Activated CD8-positive, alpha-beta T cell treated with anti-CD3 and anti-CD28 coated beads, Interleukin-2, amount 10 ng/mL, durations not matched to agents 7 days and 5 days (primary cell): ENCODE measurements around the gene COQ4. TPM values are rescaled to one million over a fixed set of nuclear protein-coding genes. Genes with fewer than 3 reads are reported as not detected.
A peak's percentile ranks its signal among the peaks of the same experiment; 100 is the strongest.

Experiments used
- ATAC-seq: fragments of 150-1000 bp; cut with Tn5 transposase; one replicate; pipeline ENCODE4 v1.10.0; 2021; ENCODE audit warnings: moderate library complexity
- CTCF ChIA-PET: fragments of 350-600 bp; sonication (Branson Sonifier 250); formaldehyde crosslinking; loops from one replicate; lab custom pipeline; 2021; ENCODE audit warnings: antibody characterized with exemption; lab: Charles Lee
- POLR2A ChIA-PET: fragments of 350-600 bp; sonication (Branson Sonifier 250); formaldehyde crosslinking; loops from one replicate; lab custom pipeline; 2021; ENCODE audit warnings: antibody characterized with exemption; lab: Charles Lee
- DNase-seq: peaks from one replicate; pipeline ENCODE4 v3.0.0-alpha.2; 2020
- H3K27ac Mint-ChIP-seq: one replicate; pipeline ENCODE4 v1.8.0; 2021; ENCODE audit warnings: mild to moderate bottlenecking, mixed read lengths
- H3K27me3 Mint-ChIP-seq: one replicate; pipeline ENCODE4 v1.8.0; 2021; ENCODE audit warnings: low read depth, mixed read lengths
- H3K36me3 Mint-ChIP-seq: one replicate; pipeline ENCODE4 v1.8.0; 2021; ENCODE audit warnings: low read depth, mixed read lengths
- H3K4me1 Mint-ChIP-seq: one replicate; pipeline ENCODE4 v1.8.0; 2021; ENCODE audit warnings: low read depth, mixed read lengths
- H3K4me3 Mint-ChIP-seq: one replicate; pipeline ENCODE4 v1.8.0; 2021; ENCODE audit warnings: mild to moderate bottlenecking, mixed read lengths
- H3K9me3 Mint-ChIP-seq: one replicate; pipeline ENCODE4 v1.8.0; 2022; ENCODE audit warnings: mixed read lengths; ENCODE audit not compliant: insufficient read depth
- total RNA-seq, 2 experiments: library from RNA; stranded (reverse); gene quantifications; one replicate each; pipeline ENCODE4 v1.2.3, GENCODE V29; 2021

The COQ4 gene
- total RNA-seq, 2 experiments from 2014 or later, result 31.8 to 34.9 TPM

DNA sequence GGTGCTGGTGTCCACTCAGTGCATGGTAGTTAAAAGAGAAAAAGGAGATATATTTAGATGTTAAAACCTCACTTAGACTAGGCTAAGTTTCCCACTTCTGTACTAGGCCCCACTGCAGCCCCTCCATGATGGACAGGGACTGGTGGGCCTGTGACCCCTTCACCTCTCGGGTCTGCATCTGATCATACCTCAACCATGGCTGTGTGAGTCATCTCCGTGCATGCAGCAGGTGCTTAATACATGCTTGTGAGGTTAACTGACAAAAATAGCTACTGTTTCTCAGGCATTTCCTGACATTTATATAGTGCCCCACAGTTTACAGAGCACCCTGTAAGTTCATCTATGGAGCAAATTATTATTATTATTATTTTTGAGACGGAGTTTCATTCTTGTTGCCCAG, 40.1 kb downstream of the COQ4 start:
- Mint-ChIP-seq H3K27me3 (no peaks in the 10 kb centered on the region), H3K36me3 (no peaks in the 10 kb centered on the region), H3K4me1 (peaks cover 28% of the 10 kb centered on the region), H3K4me3 (no peak overlapping the region), H3K27ac (no peak overlapping the region), H3K9me3 (no peaks in the 10 kb centered on the region)
- ChIA-PET CTCF (interaction anchor here (0.6 to 4.6 kb wide), 47 partner anchors 9 to 490 kb away, joined by 3 to 67 read pairs (median 4); partner anchors contain the start of genes CERCAM, GLE1, SLC27A4 and URM1), POLR2A (interaction anchor here (0.6 to 3.4 kb wide), 6 partner anchors 7 to 174 kb away, joined by 3 to 12 read pairs (median 4); partner anchors contain the start of gene URM1)
- ATAC-seq (no peak), DNase-seq (no peak)

DNA sequence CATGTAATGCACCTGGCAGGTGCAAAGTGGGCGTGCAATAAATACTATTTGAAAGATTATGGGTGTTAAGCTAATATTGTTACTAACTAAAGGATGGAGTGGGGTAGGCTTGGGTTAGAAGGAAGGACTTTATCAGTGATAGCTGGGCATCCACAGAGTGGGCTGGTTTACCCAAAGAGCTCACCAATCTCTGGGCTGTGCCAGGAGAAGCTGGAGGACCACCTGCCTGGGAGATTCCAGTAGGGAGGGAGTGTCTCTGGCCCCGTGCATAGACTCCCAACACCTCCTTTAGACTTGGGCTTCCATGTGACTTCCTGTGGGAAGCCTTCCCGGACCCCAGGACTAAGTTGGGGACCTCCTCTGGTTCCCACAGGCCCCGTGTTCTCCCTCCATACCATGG, 42.9 kb downstream of the COQ4 start:
- ChIA-PET CTCF (interaction anchor here (0.6 to 1.6 kb wide), 3 partner anchors 24 to 55 kb away, joined by 3 to 8 read pairs (median 5); no protein-coding TSS in a partner anchor), POLR2A (interaction anchor here (1.0 kb wide), 1 partner anchor 157 kb away, joined by 3 read pairs; no protein-coding TSS in a partner anchor)
- no peak for DNase-seq
- Mint-ChIP-seq H3K9me3 (no peaks in the 10 kb centered on the region), H3K4me3 (no peak overlapping the region), H3K36me3 (no peaks in the 10 kb centered on the region), H3K27ac (no peak overlapping the region), H3K4me1 (peaks cover 34% of the 10 kb centered on the region), H3K27me3 (no peaks in the 10 kb centered on the region)
- no peak for ATAC-seq

- Mint-ChIP-seq H3K9me3 (no peaks in the 10 kb centered on the region), H3K27ac (no peak overlapping the region), H3K4me1 (peaks cover 41% of the 10 kb centered on the region), H3K36me3 (peaks cover 11% of the 10 kb centered on the region), H3K27me3 (no peaks in the 10 kb centered on the region), H3K4me3 (no peak overlapping the region)
- ChIA-PET CTCF (interaction anchor here (0.8 to 1.5 kb wide), 3 partner anchors 11 to 70 kb away, joined by 3 to 4 read pairs (median 3); no protein-coding TSS in a partner anchor), POLR2A (no interaction called here)
- DNase-seq (no peak), ATAC-seq (no peak)
These were observed 46.5 kb downstream of the COQ4 start for GRCh38 chr9:128369024-128369706.

GRCh38 chr9:128370367-128370751, 47.7 kb downstream of the COQ4 start:
- Mint-ChIP-seq H3K27ac (peak overlapping the region; percentile 95), H3K4me1 (peaks cover 31% of the 10 kb centered on the region), H3K27me3 (no peaks in the 10 kb centered on the region), H3K4me3 (peak overlapping the region; percentile 89), H3K9me3 (no peaks in the 10 kb centered on the region), H3K36me3 (peaks cover 11% of the 10 kb centered on the region)
- ChIA-PET POLR2A (interaction anchor here (0.7 to 1.7 kb wide), 5 partner anchors 8 to 182 kb away, joined by 4 to 6 read pairs (median 5); partner anchors contain the start of gene SPTAN1), CTCF (interaction anchor here (1.0 to 3.7 kb wide), 7 partner anchors 9 to 94 kb away, joined by 4 to 67 read pairs (median 6); partner anchors contain the start of genes CERCAM, GOLGA2 and SWI5)
- ATAC-seq, result no peak
- DNase-seq, result no peak

DNA sequence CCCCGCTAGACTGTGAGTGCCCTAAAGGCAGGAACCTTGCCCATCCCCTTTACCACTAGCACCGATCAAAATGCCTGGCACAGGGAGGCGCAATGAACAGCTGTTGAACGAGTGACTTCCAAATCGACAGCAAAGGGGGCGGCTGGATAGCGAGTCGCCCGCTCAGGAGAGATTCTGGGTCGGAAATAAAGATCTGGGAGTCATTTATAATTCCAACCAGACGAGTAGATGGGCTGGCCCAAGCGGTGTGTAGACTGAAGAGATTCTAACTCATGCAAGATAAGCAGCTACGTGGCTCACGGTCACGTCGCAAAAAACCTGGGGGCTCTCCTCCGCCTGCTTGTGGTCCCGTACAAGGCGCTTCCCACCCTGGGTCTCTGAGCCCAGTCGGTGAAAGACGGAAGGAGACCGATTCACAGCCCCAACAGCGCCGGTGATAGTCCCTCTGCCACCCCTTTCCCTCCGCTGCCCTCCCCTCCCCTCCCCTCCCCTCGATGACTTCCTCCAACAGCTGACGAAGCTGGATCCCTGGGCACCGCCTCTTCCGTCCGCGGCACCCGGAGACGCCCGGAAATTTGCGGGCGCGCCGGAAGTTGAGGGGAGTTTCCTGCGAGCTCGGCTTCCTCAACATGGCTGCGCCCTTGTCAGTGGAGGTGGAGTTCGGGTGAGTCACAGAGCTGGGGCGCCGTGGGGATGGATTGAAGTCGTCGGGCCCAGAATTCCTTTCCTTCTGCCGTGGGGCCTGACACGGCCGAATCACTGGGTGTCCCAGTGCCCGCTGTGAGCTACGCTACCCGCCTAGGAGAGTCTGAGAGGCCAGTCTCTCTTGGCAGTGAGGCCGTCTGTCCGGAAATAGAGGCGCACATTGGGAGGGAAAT, 48.4 kb downstream of the COQ4 start, which contains the start of gene URM1:
Gene URM1, plus strand, starts transcription at position 623 of the 878 bp plus-strand sequence. Its CDS starts 7 bp downstream, at position 630.
- H3K4me3 Mint-ChIP-seq, result peak within 1 kb of the TSS; percentile 89
- H3K36me3 Mint-ChIP-seq, result peaks cover 14% of the 10 kb centered on the region
- peaks cover 30% of the 10 kb centered on the region for H3K4me1 Mint-ChIP-seq
- H3K27ac Mint-ChIP-seq, result peak within 1 kb of the TSS; percentile 95
- H3K9me3 Mint-ChIP-seq, result no peaks in the 10 kb centered on the region
- DNase-seq (peak; percentile 97), ATAC-seq (peak; percentile 97)
- ChIA-PET POLR2A (interaction anchor here (0.6 to 1.8 kb wide), 12 partner anchors 9 to 182 kb away, joined by 3 to 12 read pairs (median 4); partner anchors contain the start of genes GLE1, GOLGA2, SPTAN1 and SWI5), CTCF (interaction anchor here (0.8 to 3.7 kb wide), 10 partner anchors 9 to 95 kb away, joined by 3 to 67 read pairs (median 4); partner anchors contain the start of genes CERCAM, GOLGA2 and SWI5)
- H3K27me3 Mint-ChIP-seq, result no peaks in the 10 kb centered on the region

DNA sequence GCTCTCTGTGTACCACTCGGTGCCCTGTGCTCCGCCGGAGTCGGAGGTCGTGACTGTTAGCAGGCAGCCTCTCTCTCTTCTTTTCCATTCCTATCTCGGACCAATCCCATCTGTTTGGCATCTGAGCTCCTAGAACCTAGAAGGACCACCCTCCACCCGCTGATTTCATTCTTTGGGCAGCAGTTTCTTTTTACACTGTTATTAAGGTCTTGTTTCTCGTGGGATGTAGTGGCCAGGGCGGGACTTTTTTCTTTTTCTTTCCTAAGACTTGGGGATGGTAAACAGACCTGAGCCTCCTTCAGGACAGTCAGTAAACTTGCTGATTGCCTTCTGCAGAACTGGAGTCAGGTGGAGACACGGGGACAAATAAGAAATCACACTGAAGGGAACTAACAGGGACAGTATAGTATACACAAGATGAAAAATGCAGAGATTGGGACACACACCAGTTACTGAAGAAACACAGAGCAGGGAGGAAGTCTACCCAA, 49.0 kb downstream of the COQ4 start:
- ATAC-seq (no peak), DNase-seq (no peak)
- POLR2A ChIA-PET, result interaction anchor here (0.9 to 1.8 kb wide), 6 partner anchors 10 to 179 kb away, joined by 3 to 12 read pairs (median 4); partner anchors contain the start of genes GLE1, GOLGA2 and SWI5
- CTCF ChIA-PET, result interaction anchor here (0.9 to 3.7 kb wide), 6 partner anchors 10 to 86 kb away, joined by 3 to 67 read pairs (median 7); partner anchors contain the start of gene CERCAM
- peak overlapping the region; percentile 95 for H3K27ac Mint-ChIP-seq
- H3K4me1 Mint-ChIP-seq, result peaks cover 30% of the 10 kb centered on the region
- H3K27me3 Mint-ChIP-seq, result no peaks in the 10 kb centered on the region
- H3K9me3 Mint-ChIP-seq, result no peaks in the 10 kb centered on the region
- peak overlapping the region; percentile 89 for H3K4me3 Mint-ChIP-seq
- H3K36me3 Mint-ChIP-seq, result peaks cover 14% of the 10 kb centered on the region

GRCh38 chr9:128372188-128372641, 49.6 kb downstream of the COQ4 start:
- H3K36me3 Mint-ChIP-seq, result peaks cover 14% of the 10 kb centered on the region
- H3K27me3 Mint-ChIP-seq, result no peaks in the 10 kb centered on the region
- peaks cover 30% of the 10 kb centered on the region for H3K4me1 Mint-ChIP-seq
- CTCF ChIA-PET, result interaction anchor here (2.1 to 3.7 kb wide), 3 partner anchors 11 to 48 kb away, joined by 8 to 67 read pairs (median 11); partner anchors contain the start of gene CERCAM
- H3K27ac Mint-ChIP-seq, result peak overlapping the region; percentile 95
- no peaks in the 10 kb centered on the region for H3K9me3 Mint-ChIP-seq
- POLR2A ChIA-PET, result interaction anchor here (1.1 to 1.8 kb wide), 3 partner anchors 10 to 179 kb away, joined by 4 to 12 read pairs (median 4); partner anchors contain the start of gene GLE1
- peak overlapping the region; percentile 89 for H3K4me3 Mint-ChIP-seq
- ATAC-seq, result no peak
- no peak for DNase-seq

GRCh38 chr9:128372784-128373183, 50.1 kb downstream of the COQ4 start:
- ATAC-seq (no peak), DNase-seq (no peak)
- Mint-ChIP-seq H3K27me3 (no peaks in the 10 kb centered on the region), H3K36me3 (peaks cover 16% of the 10 kb centered on the region), H3K9me3 (no peaks in the 10 kb centered on the region), H3K27ac (peak overlapping the region; percentile 95), H3K4me1 (peaks cover 30% of the 10 kb centered on the region), H3K4me3 (peak overlapping the region; percentile 89)
- POLR2A ChIA-PET, result no interaction called here
- CTCF ChIA-PET, result interaction anchor here (3.2 to 3.7 kb wide), 2 partner anchors 11 to 47 kb away, joined by 11 to 67 read pairs; partner anchors contain the start of gene CERCAM

DNA sequence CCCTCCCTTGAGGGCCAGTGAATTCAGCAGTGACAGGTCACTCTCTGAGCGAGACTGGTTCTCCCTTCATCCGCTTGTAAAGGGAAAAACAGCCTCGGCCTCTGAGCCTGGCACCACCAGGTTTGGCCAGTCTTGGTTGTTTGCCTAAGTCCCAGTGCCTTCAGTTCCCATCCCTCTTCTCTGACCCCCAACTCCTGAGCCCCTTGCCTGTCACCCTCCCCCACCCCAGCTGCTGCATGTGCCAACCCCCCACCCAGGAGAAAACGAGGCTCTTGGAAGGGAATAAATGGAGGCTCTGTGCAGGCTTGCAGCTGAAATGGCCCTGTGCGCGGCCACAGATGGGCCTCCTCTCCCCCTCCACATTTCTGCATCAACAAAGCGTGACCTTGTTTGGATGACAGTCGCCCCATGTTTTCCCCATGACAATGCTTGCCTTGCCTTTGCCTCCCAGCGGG, 51.6 kb downstream of the COQ4 start:
- Mint-ChIP-seq H3K27ac (no peak overlapping the region), H3K36me3 (peaks cover 20% of the 10 kb centered on the region), H3K4me3 (no peak overlapping the region), H3K9me3 (no peaks in the 10 kb centered on the region), H3K27me3 (no peaks in the 10 kb centered on the region), H3K4me1 (peaks cover 30% of the 10 kb centered on the region)
- ChIA-PET CTCF (no interaction called here), POLR2A (no interaction called here)
- ATAC-seq, result no peak
- DNase-seq, result no peak

DNA sequence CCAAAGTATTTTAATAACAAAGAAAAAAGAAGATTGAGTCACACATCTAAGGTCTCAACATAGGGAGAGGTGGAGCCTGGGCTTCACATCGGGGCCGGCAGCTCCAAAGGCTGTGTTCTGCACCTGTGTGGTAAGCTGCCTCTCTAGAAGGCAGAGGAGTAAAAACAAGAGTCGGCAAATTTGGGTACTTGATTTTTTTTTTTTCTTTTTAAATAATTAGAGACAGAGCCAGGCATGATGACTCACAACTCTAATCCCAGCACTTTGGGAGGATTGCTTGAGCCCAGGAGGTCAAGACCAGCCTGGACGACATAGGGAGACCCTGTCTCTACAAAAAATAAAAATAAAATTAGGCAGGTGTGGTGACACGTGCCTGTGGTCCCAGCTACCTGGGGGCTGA, 53.2 kb downstream of the COQ4 start:
- H3K9me3 Mint-ChIP-seq, result no peaks in the 10 kb centered on the region
- POLR2A ChIA-PET, result no interaction called here
- peaks cover 22% of the 10 kb centered on the region for H3K4me1 Mint-ChIP-seq
- H3K27ac Mint-ChIP-seq, result no peak overlapping the region
- no peak for DNase-seq
- ATAC-seq, result no peak
- no peaks in the 10 kb centered on the region for H3K27me3 Mint-ChIP-seq
- H3K4me3 Mint-ChIP-seq, result no peak overlapping the region
- peaks cover 26% of the 10 kb centered on the region for H3K36me3 Mint-ChIP-seq
- CTCF ChIA-PET, result interaction anchor here (1.6 kb wide), 1 partner anchor 14 kb away, joined by 8 read pairs; no protein-coding TSS in a partner anchor
